ENCODE measurements around the gene LRRC23. TPM values are rescaled to one million over a fixed set of nuclear protein-coding genes. Genes with fewer than 3 reads are reported as not detected.

The LRRC23 gene
- total RNA-seq, 2 experiments from 2014 or later = 5.7 to 6.1 TPM

- peaks cover 88% of the 10 kb centered on the region for H3K36me3 Mint-ChIP-seq (ENCODE audit: low read depth)
- CTCF ChIA-PET = interaction anchor here (0.6 to 12.2 kb wide), 8 partner anchors 10 to 205 kb away, joined by 3 to 465 read pairs (median 8); partner anchors contain the start of genes C12orf57, LPCAT3, MLF2 and PTPN6
- H3K4me3 Mint-ChIP-seq = peak overlapping the region; percentile 88
- H3K27ac Mint-ChIP-seq = peak overlapping the region; percentile 99
- H3K27me3 Mint-ChIP-seq = no peaks in the 10 kb centered on the region
- DNase-seq = no peak
- H3K9me3 Mint-ChIP-seq = no peaks in the 10 kb centered on the region
- POLR2A ChIA-PET = interaction anchor here (0.5 to 13.2 kb wide), 23 partner anchors 10 to 422 kb away, joined by 3 to 1188 read pairs (median 7); partner anchors contain the start of genes ATN1, C12orf57, C1RL and CDCA3
- H3K4me1 Mint-ChIP-seq = peaks cover 99% of the 10 kb centered on the region
Observed at GRCh38 chr12:6957741-6958608, 53.4 kb downstream of the LRRC23 start.

- Mint-ChIP-seq H3K4me3 (peak overlapping the region; percentile 88), H3K9me3 (no peaks in the 10 kb centered on the region), H3K27ac (peak overlapping the region; percentile 99), H3K4me1 (peaks cover 93% of the 10 kb centered on the region), H3K36me3 (ENCODE audit: low read depth) (peaks cover 82% of the 10 kb centered on the region), H3K27me3 (no peaks in the 10 kb centered on the region)
- ChIA-PET POLR2A (interaction anchor here (0.7 to 13.2 kb wide), 21 partner anchors 10 to 269 kb away, joined by 3 to 1188 read pairs (median 9); partner anchors contain the start of genes ATN1, C12orf57, C1RL and CDCA3), CTCF (interaction anchor here (1.0 to 12.2 kb wide), 9 partner anchors 10 to 205 kb away, joined by 3 to 465 read pairs (median 7); partner anchors contain the start of genes C12orf57, LPCAT3, MLF2 and PTPN6)
- no peak for DNase-seq
Observed at GRCh38 chr12:6958609-6959057, 54.0 kb downstream of the LRRC23 start.

GRCh38 chr12:6959058-6959804 lies 54.6 kb downstream of the LRRC23 start:
- CTCF ChIA-PET = interaction anchor here (1.0 to 12.2 kb wide), 10 partner anchors 9 to 422 kb away, joined by 3 to 465 read pairs (median 8); partner anchors contain the start of genes C12orf57, LPCAT3, PTPN6 and RNU7-1
- peak overlapping the region; percentile 88 for H3K4me3 Mint-ChIP-seq
- POLR2A ChIA-PET = interaction anchor here (0.7 to 13.2 kb wide), 21 partner anchors 9 to 270 kb away, joined by 3 to 1188 read pairs (median 9); partner anchors contain the start of genes ATN1, C12orf57, C1RL and CDCA3
- peaks cover 76% of the 10 kb centered on the region for H3K36me3 Mint-ChIP-seq (ENCODE audit: low read depth)
- no peaks in the 10 kb centered on the region for H3K9me3 Mint-ChIP-seq
- peak; percentile 78 for DNase-seq
- peak overlapping the region; percentile 99 for H3K27ac Mint-ChIP-seq
- H3K27me3 Mint-ChIP-seq = no peaks in the 10 kb centered on the region
- H3K4me1 Mint-ChIP-seq = peaks cover 92% of the 10 kb centered on the region

- CTCF ChIA-PET = interaction anchor here (0.6 to 12.2 kb wide), 11 partner anchors 9 to 422 kb away, joined by 3 to 465 read pairs (median 9); partner anchors contain the start of genes C12orf57, LPCAT3, PTPN6 and RNU7-1
- peak overlapping the region; percentile 99 for H3K27ac Mint-ChIP-seq
- H3K27me3 Mint-ChIP-seq = no peaks in the 10 kb centered on the region
- POLR2A ChIA-PET = interaction anchor here (0.8 to 13.2 kb wide), 18 partner anchors 9 to 207 kb away, joined by 3 to 1188 read pairs (median 14); partner anchors contain the start of genes ATN1, C12orf57, C1RL and CDCA3
- peaks cover 70% of the 10 kb centered on the region for H3K36me3 Mint-ChIP-seq (ENCODE audit: low read depth)
- H3K4me3 Mint-ChIP-seq = peak overlapping the region; percentile 88
- no peaks in the 10 kb centered on the region for H3K9me3 Mint-ChIP-seq
- no peak for DNase-seq
- H3K4me1 Mint-ChIP-seq = peaks cover 92% of the 10 kb centered on the region
Observed at GRCh38 chr12:6959805-6960592, 55.4 kb downstream of the LRRC23 start.

GRCh38 chr12:6960593-6961277 lies 56.1 kb downstream of the LRRC23 start:
- peak; percentile 70 for DNase-seq
- Mint-ChIP-seq H3K4me3 (peak overlapping the region; percentile 74), H3K4me1 (peaks cover 93% of the 10 kb centered on the region), H3K9me3 (no peaks in the 10 kb centered on the region), H3K27ac (peak overlapping the region; percentile 99), H3K27me3 (no peaks in the 10 kb centered on the region), H3K36me3 (ENCODE audit: low read depth) (peaks cover 71% of the 10 kb centered on the region)
- CTCF ChIA-PET = interaction anchor here (0.6 to 12.2 kb wide), 11 partner anchors 8 to 423 kb away, joined by 3 to 465 read pairs (median 9); partner anchors contain the start of genes C12orf57, PTPN6, RNU7-1 and SPSB2
- POLR2A ChIA-PET = interaction anchor here (0.8 to 13.2 kb wide), 19 partner anchors 9 to 271 kb away, joined by 3 to 1188 read pairs (median 8); partner anchors contain the start of genes ATN1, C12orf57, C1RL and CDCA3

GRCh38 chr12:6961278-6961694 lies 56.7 kb downstream of the LRRC23 start:
- Mint-ChIP-seq H3K9me3 (no peaks in the 10 kb centered on the region), H3K36me3 (ENCODE audit: low read depth) (peaks cover 71% of the 10 kb centered on the region), H3K4me1 (peaks cover 91% of the 10 kb centered on the region), H3K4me3 (peak overlapping the region; percentile 74), H3K27me3 (no peaks in the 10 kb centered on the region), H3K27ac (peak overlapping the region; percentile 99)
- peak; percentile 89 for DNase-seq
- CTCF ChIA-PET = interaction anchor here (0.6 to 12.2 kb wide), 9 partner anchors 8 to 151 kb away, joined by 3 to 465 read pairs (median 9); partner anchors contain the start of genes C12orf57, PTPN6, RNU7-1 and SPSB2
- POLR2A ChIA-PET = interaction anchor here (0.6 to 13.2 kb wide), 19 partner anchors 9 to 272 kb away, joined by 3 to 1188 read pairs (median 6); partner anchors contain the start of genes ATN1, C12orf57, C1RL and CDCA3

GRCh38 chr12:6961695-6962284 lies 57.2 kb downstream of the LRRC23 start:
- DNase-seq = peak; percentile 69
- Mint-ChIP-seq H3K4me3 (peak overlapping the region; percentile 74), H3K27me3 (no peaks in the 10 kb centered on the region), H3K4me1 (peaks cover 88% of the 10 kb centered on the region), H3K36me3 (ENCODE audit: low read depth) (peaks cover 68% of the 10 kb centered on the region), H3K9me3 (no peaks in the 10 kb centered on the region), H3K27ac (peak overlapping the region; percentile 99)
- CTCF ChIA-PET = interaction anchor here (0.6 to 12.2 kb wide), 8 partner anchors 14 to 151 kb away, joined by 3 to 465 read pairs (median 10); partner anchors contain the start of genes C12orf57, PTPN6, RNU7-1 and SPSB2
- POLR2A ChIA-PET = interaction anchor here (0.6 to 13.2 kb wide), 18 partner anchors 8 to 238 kb away, joined by 3 to 1188 read pairs (median 7); partner anchors contain the start of genes ATN1, C12orf57, C1RL and CDCA3

- peaks cover 85% of the 10 kb centered on the region for H3K4me1 Mint-ChIP-seq
- H3K4me3 Mint-ChIP-seq = peak overlapping the region; percentile 74
- H3K9me3 Mint-ChIP-seq = no peaks in the 10 kb centered on the region
- peaks cover 66% of the 10 kb centered on the region for H3K36me3 Mint-ChIP-seq (ENCODE audit: low read depth)
- CTCF ChIA-PET = interaction anchor here (1.7 to 12.2 kb wide), 6 partner anchors 14 to 93 kb away, joined by 5 to 465 read pairs (median 10); partner anchors contain the start of genes C12orf57, PTPN6, RNU7-1 and SPSB2
- peak overlapping the region; percentile 99 for H3K27ac Mint-ChIP-seq
- DNase-seq = no peak
- POLR2A ChIA-PET = interaction anchor here (1.0 to 13.2 kb wide), 14 partner anchors 8 to 210 kb away, joined by 3 to 1188 read pairs (median 13); partner anchors contain the start of genes ATN1, C12orf57, C1RL and CDCA3
- no peaks in the 10 kb centered on the region for H3K27me3 Mint-ChIP-seq
Observed at GRCh38 chr12:6962285-6963015, 57.8 kb downstream of the LRRC23 start.

GRCh38 chr12:6963016-6963731 lies 58.6 kb downstream of the LRRC23 start:
- Mint-ChIP-seq H3K36me3 (ENCODE audit: low read depth) (peaks cover 65% of the 10 kb centered on the region), H3K4me1 (peaks cover 84% of the 10 kb centered on the region), H3K27me3 (no peaks in the 10 kb centered on the region), H3K27ac (peak overlapping the region; percentile 65), H3K4me3 (no peak overlapping the region), H3K9me3 (no peaks in the 10 kb centered on the region)
- no peak for DNase-seq
- ChIA-PET POLR2A (interaction anchor here (1.4 to 13.2 kb wide), 7 partner anchors 15 to 112 kb away, joined by 3 to 1188 read pairs (median 5); partner anchors contain the start of genes C12orf57, CDCA3, ENO2 and PTPN6), CTCF (interaction anchor here (2.0 to 12.2 kb wide), 5 partner anchors 15 to 150 kb away, joined by 7 to 465 read pairs (median 12); partner anchors contain the start of genes C12orf57, PTPN6 and RNU7-1)

Data from activated CD4-positive, alpha-beta memory T cell treated with anti-CD3 and anti-CD28 coated beads, Interleukin-2, amount 10 ng/mL, durations not matched to agents 7 days and 5 days (primary cell).